Fibroblast of lung (primary cell): ENCODE results near the gene OSBP. TPM values are rescaled to one million over a fixed set of nuclear protein-coding genes. Genes with fewer than 3 reads are reported as not detected.

ENCODE experiments used
- DNase-seq, 2 donors: peaks; one replicate each; pipeline versions ENCODE4 v3.0.0 to v3.0.0-alpha.2; 2010; ENCODE audit warnings: low read depth in 2 of 2
- H2AFZ ChIP-seq: 2 replicates; pipeline ENCODE4 v1.5.1; 2012; ENCODE audit warnings: low read length, control low read depth, inconsistent platforms
- H3K27ac ChIP-seq: 2 replicates; pipeline ENCODE4 v1.5.1; 2011; ENCODE audit warnings: low read length, control low read depth; ENCODE audit not compliant: insufficient read depth
- H3K27me3 ChIP-seq: 2 replicates; pipeline ENCODE4 v1.5.1; 2011; ENCODE audit warnings: mild to moderate bottlenecking, low read length; ENCODE audit not compliant: control insufficient read depth, insufficient read depth
- H3K36me3 ChIP-seq: 2 replicates; pipeline ENCODE4 v1.5.1; 2011; ENCODE audit warnings: low read length; ENCODE audit not compliant: control insufficient read depth, insufficient read depth
- H3K4me1 ChIP-seq: 2 replicates; pipeline ENCODE4 v1.5.1; 2011; ENCODE audit warnings: low read length; ENCODE audit not compliant: control insufficient read depth, insufficient read depth; ENCODE audit errors: extremely low read depth
- H3K4me2 ChIP-seq: 2 replicates; pipeline ENCODE4 v1.5.1; 2011; ENCODE audit warnings: low read length, control low read depth; ENCODE audit not compliant: insufficient read depth; ENCODE audit errors: extremely low read depth
- H3K4me3 ChIP-seq, 4 experiments: fragments of 200-600 bp in 1 of 4; sonication (generic) in 1 of 4; replicated peaks in 1 of 4; 2 replicates each; pipeline ENCODE4 v1.5.1; 2011 to 2016; ENCODE audit warnings: low read length in 4 of 4, low read depth in 3 of 4, mild to moderate bottlenecking in 3 of 4, control low read depth in 2 of 4, inconsistent platforms in 1 of 4, mixed read lengths in 1 of 4; ENCODE audit not compliant: insufficient read depth in 1 of 4; ENCODE audit errors: control extremely low read depth in 1 of 4
- H3K79me2 ChIP-seq: 2 replicates; pipeline ENCODE4 v1.5.1; 2012; ENCODE audit warnings: mild to moderate bottlenecking, low read length, inconsistent platforms; ENCODE audit not compliant: control insufficient read depth, insufficient read depth
- H3K9ac ChIP-seq: 2 replicates; pipeline ENCODE4 v1.5.1; 2011; ENCODE audit warnings: mild to moderate bottlenecking, low read length, control low read depth; ENCODE audit not compliant: insufficient read depth
- H3K9me3 ChIP-seq: 2 replicates; pipeline ENCODE4 v1.5.1; 2012; ENCODE audit warnings: low read depth, low read length; ENCODE audit not compliant: control insufficient read depth, insufficient read depth
- H4K20me1 ChIP-seq: 2 replicates; pipeline ENCODE4 v1.5.1; 2011; ENCODE audit warnings: low read length; ENCODE audit not compliant: control insufficient read depth, insufficient read depth; ENCODE audit errors: extremely low read depth
- EZH2 ChIP-seq: IDR thresholded peaks from 2 replicates; pipeline ENCODE4 v1.5.1; 2012; ENCODE audit warnings: low read length, control low read depth, mild to moderate bottlenecking; ENCODE audit errors: missing control alignments
- polyA plus RNA-seq, 2 donors: library from polyadenylated mRNA; depleted of rRNA in 1 of 2; stranded (reverse) in 1 of 2; unstranded in 1 of 2; fragments of >200 nt; gene quantifications; 2 replicates each; pipeline ENCODE4 v1.2.1, GENCODE V29; 2011 to 2012; ENCODE audit warnings: missing spikeins in 1 of 2
- total RNA-seq: library from RNA; depleted of rRNA; stranded (reverse); fragments of >200 nt; gene quantifications from 2 replicates; pipeline ENCODE4 v1.2.1, GENCODE V29; 2014
- TF ChIP-seq, protein P1 (sequence below), 2 donors: IDR thresholded peaks in 1 of 2; conservative IDR thresholded peaks in 1 of 2; 1 replicate in 1 of 2; 2 replicates in 1 of 2; pipeline ENCODE4 v1.5.1; 2011 to 2012; ENCODE audit warnings: low read length in 2 of 2, control low read depth in 1 of 2, inconsistent platforms in 1 of 2, low read depth in 1 of 2, mild to moderate bottlenecking in 1 of 2

OSBP gene
- total and polyA plus RNA-seq, 2 donors (not counting 1 experiment from before 2014, with no cell fraction given): 34.0 to 44.1 TPM

DNA sequence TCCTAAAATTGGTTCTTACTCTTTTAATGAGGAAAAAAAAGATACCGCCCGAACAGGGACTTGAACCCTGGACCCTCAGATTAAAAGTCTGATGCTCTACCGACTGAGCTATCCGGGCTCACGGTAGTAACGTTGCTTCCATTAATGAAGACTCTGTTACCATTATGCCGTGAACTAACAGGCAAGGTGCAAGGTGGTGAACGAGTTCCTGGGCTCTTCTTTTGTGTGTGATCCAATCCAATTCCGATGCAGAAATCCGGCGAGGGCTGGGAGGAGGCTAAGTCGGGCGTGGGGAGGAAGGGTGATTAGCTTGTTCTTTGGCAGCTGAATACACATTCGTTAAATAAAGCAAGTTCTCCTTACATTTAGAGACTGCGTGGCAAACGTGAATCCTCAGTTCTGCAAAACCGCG, 55.3 kb downstream of the OSBP start:
- no peaks in the 10 kb centered on the region for H3K27me3 ChIP-seq
- H3K9ac ChIP-seq: peak overlapping the region; percentile 68
- H4K20me1 ChIP-seq: no peaks in the 10 kb centered on the region
- H2AFZ ChIP-seq: peak overlapping the region; percentile 97
- peak overlapping the region; percentile 79 to 100 (median 84) for H3K4me3 ChIP-seq
- H3K36me3 ChIP-seq: no peaks in the 10 kb centered on the region
- no peaks in the 10 kb centered on the region for H3K9me3 ChIP-seq
- H3K4me1 ChIP-seq: no peaks in the 10 kb centered on the region
- peak overlapping the region; percentile 60 for H3K27ac ChIP-seq
- DNase-seq: peak; percentile 76 to 78
- TF ChIP-seq, protein P1, sequence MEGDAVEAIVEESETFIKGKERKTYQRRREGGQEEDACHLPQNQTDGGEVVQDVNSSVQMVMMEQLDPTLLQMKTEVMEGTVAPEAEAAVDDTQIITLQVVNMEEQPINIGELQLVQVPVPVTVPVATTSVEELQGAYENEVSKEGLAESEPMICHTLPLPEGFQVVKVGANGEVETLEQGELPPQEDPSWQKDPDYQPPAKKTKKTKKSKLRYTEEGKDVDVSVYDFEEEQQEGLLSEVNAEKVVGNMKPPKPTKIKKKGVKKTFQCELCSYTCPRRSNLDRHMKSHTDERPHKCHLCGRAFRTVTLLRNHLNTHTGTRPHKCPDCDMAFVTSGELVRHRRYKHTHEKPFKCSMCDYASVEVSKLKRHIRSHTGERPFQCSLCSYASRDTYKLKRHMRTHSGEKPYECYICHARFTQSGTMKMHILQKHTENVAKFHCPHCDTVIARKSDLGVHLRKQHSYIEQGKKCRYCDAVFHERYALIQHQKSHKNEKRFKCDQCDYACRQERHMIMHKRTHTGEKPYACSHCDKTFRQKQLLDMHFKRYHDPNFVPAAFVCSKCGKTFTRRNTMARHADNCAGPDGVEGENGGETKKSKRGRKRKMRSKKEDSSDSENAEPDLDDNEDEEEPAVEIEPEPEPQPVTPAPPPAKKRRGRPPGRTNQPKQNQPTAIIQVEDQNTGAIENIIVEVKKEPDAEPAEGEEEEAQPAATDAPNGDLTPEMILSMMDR (conservative IDR thresholded peaks at IDR 0.05 in 1 of 2, IDR thresholded peaks at IDR 0.05 in 1 of 2; ENCODE audit: low read depth in 1 of 2, low read length in 2 of 2): no peak
- no peak for TF ChIP-seq EZH2
- peak overlapping the region; percentile 95 for H3K4me2 ChIP-seq
- no peaks in the 10 kb centered on the region for H3K79me2 ChIP-seq

DNA sequence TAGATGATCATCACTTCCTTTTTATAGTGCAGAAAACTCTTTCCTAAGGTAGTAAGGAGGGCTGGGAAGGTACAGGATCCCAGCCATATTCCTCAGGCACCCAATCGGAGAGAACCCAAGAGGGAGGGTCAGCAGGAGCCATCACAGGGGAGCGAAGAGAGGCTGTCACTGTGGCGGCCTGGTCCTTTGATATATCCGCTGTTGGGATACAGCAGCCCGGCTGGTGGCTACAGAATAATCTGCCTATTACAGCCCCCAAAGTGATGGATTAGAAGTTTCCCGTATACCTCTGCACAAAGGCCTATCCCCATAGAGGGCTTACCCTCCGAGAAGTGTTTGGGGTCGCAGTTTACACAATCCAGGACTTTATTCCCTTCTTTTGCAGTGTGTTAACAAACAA, 55.7 kb downstream of the OSBP start:
- H3K27me3 ChIP-seq: no peaks in the 10 kb centered on the region
- DNase-seq: no peak
- H3K79me2 ChIP-seq: no peaks in the 10 kb centered on the region
- no peaks in the 10 kb centered on the region for H3K4me1 ChIP-seq
- H3K4me2 ChIP-seq: peak overlapping the region; percentile 33
- H3K27ac ChIP-seq: no peak overlapping the region
- H3K36me3 ChIP-seq: no peaks in the 10 kb centered on the region
- H3K9ac ChIP-seq: no peak overlapping the region
- H2AFZ ChIP-seq: no peak overlapping the region
- TF ChIP-seq, protein P1 (conservative IDR thresholded peaks at IDR 0.05 in 1 of 2, IDR thresholded peaks at IDR 0.05 in 1 of 2; ENCODE audit: low read depth in 1 of 2, low read length in 2 of 2): no peak
- TF ChIP-seq EZH2: no peak
- H3K9me3 ChIP-seq: no peaks in the 10 kb centered on the region
- H4K20me1 ChIP-seq: no peaks in the 10 kb centered on the region
- peak overlapping the region in 2 of 4 experiments; percentile 81 to 100 for H3K4me3 ChIP-seq

DNA sequence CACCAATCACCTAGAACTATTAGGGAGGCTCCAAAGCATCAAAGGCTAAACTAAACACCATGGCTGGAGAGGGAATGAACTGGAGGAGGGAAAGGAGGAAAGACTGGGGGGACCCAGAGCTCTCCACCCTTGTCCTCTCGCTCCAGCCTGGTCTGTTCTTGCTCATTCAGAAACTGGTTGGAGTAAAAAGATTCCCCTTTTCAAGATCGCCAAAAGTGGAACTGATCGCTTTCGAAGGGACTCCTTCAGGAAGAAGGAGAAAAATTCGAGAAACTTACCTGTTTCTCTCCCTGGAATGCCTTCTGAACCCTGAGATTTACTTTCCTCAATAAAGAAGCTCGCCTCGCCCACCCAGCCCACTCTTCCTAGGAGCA, 57.3 kb downstream of the OSBP start:
- Histone ChIP-seq H3K9ac (no peak overlapping the region), H3K27me3 (no peaks in the 10 kb centered on the region), H3K4me2 (no peak overlapping the region), H3K9me3 (no peaks in the 10 kb centered on the region), H3K4me1 (no peaks in the 10 kb centered on the region), H3K27ac (no peak overlapping the region), H2AFZ (no peak overlapping the region), H3K79me2 (no peaks in the 10 kb centered on the region), H3K36me3 (no peaks in the 10 kb centered on the region), H4K20me1 (no peaks in the 10 kb centered on the region), H3K4me3 (peak overlapping the region in 1 of 4 experiments; percentile 44)
- TF ChIP-seq EZH2: no peak
- TF ChIP-seq, protein P1 (conservative IDR thresholded peaks at IDR 0.05 in 1 of 2, IDR thresholded peaks at IDR 0.05 in 1 of 2; ENCODE audit: low read depth in 1 of 2, low read length in 2 of 2): no peak
- no peak for DNase-seq
